Stimulated activated memory B cell treated with anti-CD40 and anti-IgM and Interleukin-4, amounts not matched to agents 10 μg/mL and 1 μg/mL and 100 μg/mL, for 72 hours (primary cell): ENCODE results near the gene LIPA.

Experiments
- ATAC-seq: fragments of 150-1000 bp; cut with Tn5 transposase; 2 replicates; pipeline ENCODE4 v1.10.0; 2021
- H3K27ac Mint-ChIP-seq: one replicate; pipeline ENCODE4 v1.8.0; 2022; ENCODE audit warnings: mild to moderate bottlenecking, mixed read lengths
- H3K27me3 Mint-ChIP-seq: one replicate; pipeline ENCODE4 v1.8.0; 2022; ENCODE audit warnings: mixed read lengths
- H3K36me3 Mint-ChIP-seq: one replicate; pipeline ENCODE4 v1.8.0; 2022; ENCODE audit warnings: mixed read lengths
- H3K4me1 Mint-ChIP-seq: one replicate; pipeline ENCODE4 v1.8.0; 2022; ENCODE audit warnings: mixed read lengths
- H3K4me3 Mint-ChIP-seq: one replicate; pipeline ENCODE4 v1.8.0; 2022; ENCODE audit warnings: mild to moderate bottlenecking, moderate library complexity, mixed read lengths
- H3K9me3 Mint-ChIP-seq: one replicate; pipeline ENCODE4 v1.8.0; 2022; ENCODE audit warnings: mixed read lengths

Gene LIPA

DNA sequence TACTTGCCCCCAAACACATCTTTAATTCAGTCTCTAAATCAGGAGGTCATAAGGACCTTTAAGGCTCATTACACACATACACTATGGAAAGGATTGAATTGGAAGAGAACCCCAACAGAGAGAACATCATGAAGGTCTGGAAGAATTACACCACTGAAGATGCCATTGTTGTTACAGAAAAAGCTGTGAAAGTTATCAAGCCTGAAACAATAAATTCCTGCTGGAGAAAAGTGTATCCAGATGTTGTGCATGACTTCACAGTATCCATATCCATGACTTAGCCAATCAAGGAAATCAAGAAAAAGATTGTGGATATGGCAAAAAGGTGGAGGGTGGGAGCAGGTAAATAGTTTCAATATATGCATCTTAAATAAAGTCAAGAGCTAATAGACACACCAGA is 13.7 kb downstream of the LIPA start:
- peaks cover 28% of the 10 kb centered on the region for H3K4me1 Mint-ChIP-seq
- no peak overlapping the region for H3K4me3 Mint-ChIP-seq
- H3K9me3 Mint-ChIP-seq, result no peaks in the 10 kb centered on the region
- no peak overlapping the region for H3K27ac Mint-ChIP-seq
- no peak for ATAC-seq
- H3K27me3 Mint-ChIP-seq, result no peaks in the 10 kb centered on the region
- peaks cover 63% of the 10 kb centered on the region for H3K36me3 Mint-ChIP-seq

DNA sequence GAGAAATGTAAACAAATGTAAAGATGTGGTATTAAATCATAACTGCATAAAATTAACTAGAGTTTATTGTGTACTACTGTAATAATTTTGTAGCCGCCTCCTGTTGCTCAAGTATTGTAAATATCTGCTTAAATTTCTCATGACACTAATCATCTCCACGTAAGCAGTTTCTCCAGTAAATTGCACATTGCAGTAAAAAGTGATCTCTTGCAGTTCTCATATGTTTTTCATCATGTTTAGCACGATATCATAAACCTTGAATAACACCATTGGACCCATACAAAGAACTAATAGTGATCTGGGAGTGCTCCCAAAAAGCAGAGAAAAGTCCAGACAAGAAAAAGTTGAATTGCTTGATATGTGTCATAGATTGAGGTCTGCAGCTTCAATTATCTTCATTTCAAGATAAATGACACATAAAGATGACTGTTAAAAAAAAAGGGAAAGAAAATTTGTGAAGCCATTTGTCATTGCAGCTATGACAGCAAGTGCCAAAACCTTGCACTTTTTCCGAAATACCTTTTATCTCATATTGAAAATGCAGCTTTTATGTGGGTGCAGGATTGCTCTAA is 15.3 kb downstream of the LIPA start:
- Mint-ChIP-seq H3K27me3 (no peaks in the 10 kb centered on the region), H3K4me3 (no peak overlapping the region), H3K9me3 (no peaks in the 10 kb centered on the region), H3K36me3 (peaks cover 72% of the 10 kb centered on the region), H3K4me1 (peaks cover 19% of the 10 kb centered on the region), H3K27ac (no peak overlapping the region)
- ATAC-seq, result no peak

DNA sequence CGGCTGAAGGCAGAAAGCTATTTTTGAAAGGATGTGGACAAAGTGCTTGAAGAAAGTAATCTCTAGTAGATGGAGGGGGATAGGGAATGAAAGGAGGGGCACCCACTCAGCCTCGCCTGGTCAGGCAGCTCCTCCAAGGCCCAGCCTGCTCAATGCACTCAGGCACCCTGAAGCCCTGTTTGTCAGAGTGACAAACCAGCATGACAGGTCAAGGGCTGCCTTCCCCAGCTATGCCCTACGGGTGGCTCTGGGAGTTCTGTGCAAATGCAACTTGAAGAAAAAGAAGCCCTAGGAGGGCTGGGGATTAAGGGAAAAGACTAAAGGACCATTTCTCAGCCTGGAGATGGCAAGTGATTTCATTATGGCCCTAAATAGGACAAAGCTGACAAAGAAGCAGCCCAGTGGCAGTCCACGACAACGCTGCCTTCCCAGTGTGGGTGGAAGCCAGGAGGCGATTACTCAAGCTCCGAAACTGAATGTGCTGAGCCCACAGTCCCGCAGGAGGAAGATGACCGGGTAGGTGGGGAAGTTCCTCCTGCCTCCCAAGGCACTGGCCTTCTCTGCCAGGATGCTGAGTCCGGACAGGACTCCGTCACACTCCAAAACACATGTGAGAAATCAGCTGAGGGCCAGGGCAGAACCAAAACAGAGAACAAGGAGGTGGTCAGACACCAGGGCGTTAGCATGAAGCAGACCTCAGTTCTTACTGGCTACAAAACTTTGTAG is 16.3 kb downstream of the LIPA start:
- no peak for ATAC-seq
- no peaks in the 10 kb centered on the region for H3K9me3 Mint-ChIP-seq
- peaks cover 62% of the 10 kb centered on the region for H3K36me3 Mint-ChIP-seq
- H3K27me3 Mint-ChIP-seq, result no peaks in the 10 kb centered on the region
- H3K4me3 Mint-ChIP-seq, result no peak overlapping the region
- peaks cover 11% of the 10 kb centered on the region for H3K4me1 Mint-ChIP-seq
- H3K27ac Mint-ChIP-seq, result no peak overlapping the region

DNA sequence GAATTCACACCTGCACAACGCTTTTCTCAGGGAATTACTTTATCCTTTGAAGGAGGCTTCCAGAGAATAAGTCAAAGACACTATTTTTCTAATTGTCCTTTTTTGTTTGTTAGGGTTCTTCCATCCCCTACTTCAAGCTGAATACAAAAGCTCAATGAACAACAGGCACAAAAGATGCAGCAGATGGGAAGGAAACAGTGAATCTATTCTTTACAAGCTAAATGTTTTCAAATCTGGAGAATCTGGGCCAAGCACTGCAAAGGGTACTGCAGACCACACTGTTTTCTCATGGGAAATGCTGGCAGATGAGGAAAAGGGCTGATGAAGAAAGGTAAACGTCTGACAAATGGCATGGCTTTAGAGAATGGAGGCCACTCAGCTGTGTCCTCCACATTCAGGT is 18.5 kb downstream of the LIPA start:
- Mint-ChIP-seq H3K9me3 (no peaks in the 10 kb centered on the region), H3K27ac (no peak overlapping the region)

DNA sequence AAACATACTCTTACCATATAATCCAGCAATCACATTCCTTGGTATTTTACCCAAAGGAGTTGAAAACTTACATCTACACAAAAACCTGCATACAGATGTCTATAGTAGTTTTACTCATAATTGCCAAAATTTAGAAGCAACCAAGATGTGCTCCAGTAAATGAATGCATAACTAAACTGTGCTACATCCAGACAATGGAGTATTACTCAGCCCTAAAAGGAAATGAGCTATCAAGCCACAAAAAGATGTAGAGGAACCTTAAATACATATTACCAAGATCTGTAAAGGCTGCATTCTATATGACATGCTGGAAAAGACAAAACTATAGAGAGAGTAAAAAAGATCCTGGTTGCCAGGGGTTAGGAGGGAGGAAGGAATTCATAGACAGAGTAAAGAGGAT is 22.6 kb downstream of the LIPA start:
- no peak overlapping the region for H3K27ac Mint-ChIP-seq
- no peak for ATAC-seq
- H3K9me3 Mint-ChIP-seq, result peaks cover 4% of the 10 kb centered on the region
- peaks cover 58% of the 10 kb centered on the region for H3K36me3 Mint-ChIP-seq
- H3K4me3 Mint-ChIP-seq, result no peak overlapping the region
- no peaks in the 10 kb centered on the region for H3K27me3 Mint-ChIP-seq
- H3K4me1 Mint-ChIP-seq, result peaks cover 9% of the 10 kb centered on the region

More for the DNA sequence above, 18.5 kb downstream of the LIPA start:
- ATAC-seq, result no peak
- H3K27me3 Mint-ChIP-seq, result no peaks in the 10 kb centered on the region
- H3K36me3 Mint-ChIP-seq, result peaks cover 47% of the 10 kb centered on the region
- H3K4me3 Mint-ChIP-seq, result no peak overlapping the region
- peaks cover 3% of the 10 kb centered on the region for H3K4me1 Mint-ChIP-seq

DNA sequence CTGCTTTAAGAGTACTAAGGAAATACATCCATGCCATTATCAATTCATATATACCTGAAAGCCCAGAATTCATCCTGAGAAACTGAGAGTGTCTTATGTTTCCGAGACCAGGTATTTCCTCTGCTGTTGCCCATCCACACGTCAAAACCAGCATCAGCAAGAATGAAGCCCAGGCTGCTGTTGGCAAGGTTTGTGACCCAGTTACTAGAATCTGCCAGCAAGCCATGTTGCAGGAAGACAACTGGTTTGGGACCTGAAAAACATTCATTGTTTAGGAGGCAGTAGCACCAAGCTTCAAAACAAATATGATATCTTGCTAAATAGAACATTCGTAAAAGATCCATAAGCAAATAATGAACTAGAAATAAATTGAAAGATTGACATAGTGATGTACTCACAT is 23.4 kb downstream of the LIPA start:
- peaks cover 9% of the 10 kb centered on the region for H3K4me1 Mint-ChIP-seq
- H3K4me3 Mint-ChIP-seq, result no peak overlapping the region
- no peak for ATAC-seq
- peaks cover 4% of the 10 kb centered on the region for H3K9me3 Mint-ChIP-seq
- H3K27ac Mint-ChIP-seq, result no peak overlapping the region
- H3K27me3 Mint-ChIP-seq, result no peaks in the 10 kb centered on the region
- peaks cover 52% of the 10 kb centered on the region for H3K36me3 Mint-ChIP-seq

DNA sequence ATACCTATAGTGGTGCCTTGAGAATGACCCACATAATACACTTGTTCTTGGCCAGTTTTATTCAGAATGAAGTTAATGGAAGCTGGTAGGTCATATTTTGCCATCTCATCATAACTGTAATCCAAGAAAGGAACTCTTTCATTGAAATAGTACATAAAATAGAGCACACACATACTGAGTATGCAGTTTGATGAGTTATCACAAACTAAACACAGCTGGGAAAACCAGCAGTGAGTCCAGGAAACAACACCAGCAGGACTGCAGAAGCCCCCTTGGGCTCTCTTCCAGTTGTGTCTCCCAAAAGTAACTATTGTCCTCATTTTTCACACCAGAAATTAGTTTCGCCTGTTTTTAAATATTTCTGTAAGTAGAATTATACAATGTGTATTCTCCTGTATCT is 24.7 kb downstream of the LIPA start:
- H3K36me3 Mint-ChIP-seq, result peaks cover 51% of the 10 kb centered on the region
- H3K27me3 Mint-ChIP-seq, result no peaks in the 10 kb centered on the region
- H3K4me1 Mint-ChIP-seq, result peaks cover 9% of the 10 kb centered on the region
- no peak overlapping the region for H3K27ac Mint-ChIP-seq
- H3K4me3 Mint-ChIP-seq, result no peak overlapping the region
- no peak for ATAC-seq
- peaks cover 4% of the 10 kb centered on the region for H3K9me3 Mint-ChIP-seq

DNA sequence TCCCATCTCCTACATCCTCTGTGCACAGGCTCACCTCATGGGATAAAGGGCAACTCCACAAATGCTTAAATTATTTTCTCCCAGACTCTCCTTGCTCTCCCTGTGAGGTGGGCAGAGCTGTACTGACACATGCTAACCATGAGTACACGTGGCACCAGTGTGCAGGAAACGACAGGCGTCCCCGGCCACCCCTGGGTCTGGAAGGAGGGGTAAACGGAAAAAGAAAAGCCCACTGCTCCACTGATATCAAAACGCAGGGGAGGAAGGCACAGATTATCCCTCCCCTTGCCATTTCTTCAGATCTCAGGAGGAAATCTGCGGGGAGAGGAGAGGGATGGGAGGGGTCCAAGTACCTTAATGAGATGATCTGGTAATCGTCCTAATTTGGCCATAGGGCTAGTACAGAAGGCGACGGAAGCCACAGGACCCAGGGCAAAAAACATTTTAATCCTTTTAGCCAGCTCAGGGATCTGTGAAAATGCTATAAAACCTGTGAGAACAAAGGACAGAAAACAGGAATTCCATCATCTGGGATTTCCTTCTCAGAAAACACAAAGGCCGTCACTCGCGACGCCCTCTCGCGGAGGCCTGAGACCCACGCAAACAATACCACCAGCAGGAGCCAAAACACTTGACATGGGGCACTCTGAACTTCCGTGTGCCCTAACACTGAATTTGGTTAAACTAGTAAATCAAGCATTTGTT is 26.7 kb downstream of the LIPA start:
- Mint-ChIP-seq H3K9me3 (peaks cover 4% of the 10 kb centered on the region), H3K4me1 (peaks cover 9% of the 10 kb centered on the region), H3K4me3 (no peak overlapping the region), H3K27me3 (no peaks in the 10 kb centered on the region), H3K36me3 (peaks cover 54% of the 10 kb centered on the region), H3K27ac (no peak overlapping the region)
- no peak for ATAC-seq

DNA sequence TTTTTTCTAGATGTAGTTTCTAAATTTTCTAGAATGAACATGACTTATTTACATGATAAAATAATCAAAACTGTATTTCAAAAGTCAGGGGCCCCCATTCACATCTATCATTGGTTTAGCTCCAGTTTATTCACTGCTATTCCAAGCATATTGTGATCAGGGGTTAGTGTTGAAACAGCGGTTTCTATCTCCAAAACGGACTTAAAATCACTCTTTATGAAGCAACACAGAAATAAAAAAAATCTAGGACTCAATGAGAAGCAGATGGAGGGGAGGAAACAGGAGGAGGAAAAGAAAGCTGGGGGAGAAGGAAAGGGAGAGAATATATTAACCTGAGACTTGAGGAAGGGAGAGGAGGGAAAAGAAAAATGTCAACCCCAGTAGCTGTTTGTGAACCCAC is 29.7 kb downstream of the LIPA start:
- H3K4me3 Mint-ChIP-seq, result no peak overlapping the region
- H3K4me1 Mint-ChIP-seq, result peaks cover 14% of the 10 kb centered on the region
- H3K27ac Mint-ChIP-seq, result no peak overlapping the region
- no peak for ATAC-seq
- peaks cover 39% of the 10 kb centered on the region for H3K36me3 Mint-ChIP-seq
- no peaks in the 10 kb centered on the region for H3K27me3 Mint-ChIP-seq
- H3K9me3 Mint-ChIP-seq, result peaks cover 4% of the 10 kb centered on the region

DNA sequence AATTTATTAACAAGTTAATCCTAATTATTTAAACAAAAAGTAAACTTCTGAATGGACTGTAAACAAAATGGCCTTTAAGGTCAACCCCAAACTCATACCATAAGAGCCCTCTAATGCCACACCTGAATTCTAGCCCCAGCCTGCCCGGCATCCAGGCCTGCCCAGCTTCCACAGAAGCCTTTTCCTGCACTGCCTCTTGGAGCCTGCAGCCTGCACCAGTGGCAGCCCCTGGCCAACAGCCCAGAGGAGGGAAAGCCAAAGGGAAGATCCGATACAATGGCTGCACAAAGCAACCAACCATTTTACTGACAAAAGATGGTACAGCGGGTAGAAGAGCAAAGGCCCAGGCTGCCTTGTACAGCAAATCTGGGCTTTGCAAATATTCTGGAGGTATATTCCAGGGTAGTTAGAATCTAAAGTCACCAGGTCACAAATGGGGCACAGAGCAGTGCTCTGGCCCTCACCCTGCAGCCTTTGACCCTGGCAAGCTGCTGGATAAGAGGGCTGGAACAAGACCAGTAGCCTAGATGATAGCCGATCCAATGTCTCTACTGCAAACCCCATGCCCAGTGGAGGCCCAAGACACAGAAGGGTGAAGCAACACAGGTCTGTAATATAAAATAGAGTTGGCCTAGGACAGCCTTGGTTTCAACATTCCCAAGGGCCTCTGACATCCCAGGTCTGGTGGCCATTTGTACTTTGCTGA is 31.9 kb downstream of the LIPA start:
- peaks cover 7% of the 10 kb centered on the region for H3K4me1 Mint-ChIP-seq
- H3K27ac Mint-ChIP-seq, result no peak overlapping the region
- H3K36me3 Mint-ChIP-seq, result peaks cover 18% of the 10 kb centered on the region
- H3K4me3 Mint-ChIP-seq, result no peak overlapping the region
- H3K27me3 Mint-ChIP-seq, result no peaks in the 10 kb centered on the region
- ATAC-seq, result no peak
- no peaks in the 10 kb centered on the region for H3K9me3 Mint-ChIP-seq

DNA sequence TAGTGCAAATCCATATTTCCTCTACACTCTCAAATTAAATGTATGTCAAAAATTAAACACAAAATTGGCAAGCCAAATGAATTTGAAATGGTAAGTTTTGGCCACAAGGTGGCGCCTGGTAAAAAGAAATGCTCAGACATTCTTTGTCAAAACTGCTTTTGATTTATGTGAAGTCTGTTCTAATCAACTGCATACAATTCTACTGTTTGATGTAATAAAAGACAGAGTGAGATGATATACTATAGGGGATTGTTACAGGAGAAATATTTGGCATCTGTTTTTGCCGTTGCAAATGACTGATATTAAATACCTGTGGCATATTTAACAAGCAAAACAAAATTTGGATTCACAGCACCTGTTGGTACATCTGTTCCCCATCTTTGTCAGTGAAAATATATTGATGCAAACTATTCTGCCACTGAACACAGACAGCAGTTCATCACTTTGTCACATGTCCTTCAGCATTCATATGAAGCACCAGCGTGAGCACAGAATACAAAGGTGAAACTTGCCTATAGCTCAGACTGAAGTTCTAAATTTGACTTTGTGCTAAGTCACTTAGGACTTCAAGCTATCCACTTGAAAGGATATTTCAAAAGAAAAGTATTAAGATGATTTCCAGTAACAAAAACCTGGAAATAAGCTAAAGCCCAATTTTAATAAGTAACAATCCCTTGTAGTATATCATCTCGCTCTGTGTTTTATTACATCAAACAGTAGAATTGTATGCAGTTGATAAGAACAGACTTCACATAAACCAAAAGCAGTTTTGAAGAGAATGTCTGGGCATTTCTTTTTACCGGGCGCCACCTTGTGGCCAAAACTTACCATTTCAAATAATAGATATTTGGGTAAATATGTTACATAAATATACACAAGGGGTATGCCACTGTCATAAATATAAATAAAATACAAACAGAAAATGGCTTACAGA is 34.3 kb downstream of the LIPA start:
- H3K9me3 Mint-ChIP-seq, result no peaks in the 10 kb centered on the region
- no peak overlapping the region for H3K27ac Mint-ChIP-seq
- peaks cover 7% of the 10 kb centered on the region for H3K4me1 Mint-ChIP-seq
- H3K36me3 Mint-ChIP-seq, result peaks cover 12% of the 10 kb centered on the region
- peak; percentile 34 for ATAC-seq
- no peaks in the 10 kb centered on the region for H3K27me3 Mint-ChIP-seq
- H3K4me3 Mint-ChIP-seq, result no peak overlapping the region

DNA sequence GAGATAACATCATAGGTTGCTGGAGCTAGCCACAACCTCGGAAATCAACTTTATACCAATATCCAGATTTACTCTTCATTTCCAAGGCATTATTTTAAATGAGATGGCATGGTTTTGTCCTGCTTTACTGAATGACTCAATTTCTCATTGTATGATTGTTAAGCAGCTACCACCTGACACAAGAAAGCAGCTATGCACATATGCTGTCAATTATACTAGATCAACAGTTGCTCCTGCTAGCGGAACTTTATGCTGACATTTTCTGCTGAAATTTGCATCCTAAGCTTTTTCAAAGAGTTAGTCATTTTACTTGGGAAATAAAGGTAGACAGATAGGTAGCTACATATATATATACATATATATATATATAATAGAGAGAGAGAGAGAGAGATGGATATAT is 35.5 kb downstream of the LIPA start:
- H3K4me1 Mint-ChIP-seq, result peaks cover 7% of the 10 kb centered on the region
- H3K9me3 Mint-ChIP-seq, result no peaks in the 10 kb centered on the region
- H3K27me3 Mint-ChIP-seq, result peaks cover 8% of the 10 kb centered on the region
- no peak overlapping the region for H3K4me3 Mint-ChIP-seq
- H3K27ac Mint-ChIP-seq, result no peak overlapping the region
- ATAC-seq, result no peak
- peaks cover 5% of the 10 kb centered on the region for H3K36me3 Mint-ChIP-seq

DNA sequence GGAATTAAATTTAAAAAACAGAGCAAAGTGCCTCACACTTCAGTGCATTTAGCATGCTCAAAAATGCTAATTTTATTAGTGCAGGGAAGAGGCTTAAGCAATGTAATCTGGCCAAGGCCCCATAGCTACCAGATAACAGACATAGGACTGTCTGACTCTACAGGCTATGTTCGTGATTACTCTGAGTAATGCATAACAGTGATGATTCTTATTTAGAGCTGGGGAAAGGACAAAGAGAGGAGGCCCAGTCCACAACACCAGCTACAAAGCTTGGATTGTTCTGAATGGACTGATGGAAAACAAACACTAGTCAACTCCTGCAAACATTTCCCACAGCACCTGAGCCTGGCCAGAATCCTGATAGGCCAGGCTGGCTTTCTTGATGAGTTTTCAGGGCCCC is 36.1 kb downstream of the LIPA start:
- Mint-ChIP-seq H3K4me3 (no peak overlapping the region), H3K27me3 (peaks cover 13% of the 10 kb centered on the region), H3K9me3 (no peaks in the 10 kb centered on the region), H3K27ac (no peak overlapping the region), H3K4me1 (peaks cover 7% of the 10 kb centered on the region), H3K36me3 (peaks cover under 1% of the 10 kb centered on the region)
- no peak for ATAC-seq

DNA sequence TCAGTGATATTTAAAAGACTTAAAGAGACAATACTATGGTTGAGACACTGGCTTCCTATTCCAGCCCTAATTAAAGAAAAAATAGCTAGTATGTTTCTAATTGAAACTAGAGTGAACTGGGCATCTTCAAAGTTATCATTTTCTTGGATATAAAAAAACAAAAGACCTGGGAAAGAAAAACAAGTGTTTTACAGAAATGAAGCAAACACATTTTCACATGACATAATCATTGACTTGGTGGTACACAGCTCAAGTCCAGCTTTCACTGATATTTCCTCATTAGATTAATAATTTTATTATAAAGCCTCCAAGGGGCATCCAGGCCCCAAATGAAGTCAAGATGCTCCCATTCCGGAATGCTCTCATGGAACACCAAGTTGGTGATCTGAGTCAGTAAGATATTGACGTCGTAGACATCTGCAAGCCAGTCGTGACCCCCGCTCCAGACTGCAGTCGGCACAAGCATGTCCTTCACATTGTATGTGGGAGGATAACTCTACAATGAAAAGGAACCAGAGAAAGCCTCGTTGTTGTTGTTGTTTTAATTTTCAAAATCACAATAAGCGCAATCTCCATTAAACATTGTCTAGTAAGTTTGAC is 36.9 kb downstream of the LIPA start:
- Mint-ChIP-seq H3K36me3 (no peaks in the 10 kb centered on the region), H3K4me3 (no peak overlapping the region), H3K4me1 (peaks cover 11% of the 10 kb centered on the region), H3K27me3 (peaks cover 14% of the 10 kb centered on the region), H3K9me3 (no peaks in the 10 kb centered on the region), H3K27ac (no peak overlapping the region)
- ATAC-seq, result no peak
